Tibial nerve (tissue), 4 donors: ENCODE measurements around the gene CORO7.

ENCODE experiments used
- CTCF ChIP-seq, 5 experiments: fragments of 200-600 bp in 3 of 5; fragments of 450-650 bp in 2 of 5; sonication (generic) in 3 of 5; IDR thresholded peaks; one replicate each; pipeline ENCODE4 v1.5.1; 2016 to 2019; ENCODE audit warnings: antibody characterized with exemption in 5 of 5, mild to moderate bottlenecking in 3 of 5, moderate library complexity in 2 of 5
- EP300 ChIP-seq, 2 donors: sonication (generic); formaldehyde crosslinking; IDR thresholded peaks; one replicate each; pipeline ENCODE4 v1.6.1; 2017; ENCODE audit warnings: antibody characterized with exemption in 2 of 2, mild to moderate bottlenecking in 1 of 2
- POLR2A ChIP-seq, 2 donors: fragments of 450-650 bp; IDR thresholded peaks; one replicate each; pipeline ENCODE4 v1.6.1; 2017; ENCODE audit warnings: antibody characterized with exemption in 2 of 2, mild to moderate bottlenecking in 2 of 2, moderate library complexity in 2 of 2

DNA sequence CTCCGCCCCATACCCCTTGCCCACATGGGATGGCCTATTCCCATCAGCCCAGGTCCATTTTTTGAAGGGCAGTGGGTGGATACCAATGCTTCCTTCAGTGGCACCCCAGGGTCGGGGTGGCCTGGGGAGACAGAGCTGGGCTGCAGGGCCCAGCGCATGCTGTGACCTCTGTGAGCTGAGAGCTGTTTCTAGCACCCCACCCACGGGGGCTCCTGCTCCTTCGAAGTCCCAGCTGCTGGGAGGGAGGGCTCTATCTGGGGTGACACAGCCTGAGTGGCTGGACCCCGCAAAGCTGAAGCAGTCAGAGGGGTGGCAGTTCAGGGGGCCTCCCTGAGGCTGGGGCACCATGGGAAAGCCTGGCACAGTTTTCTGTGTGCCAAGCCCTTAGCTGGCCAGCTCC lies 76.0 kb downstream of the CORO7 start:
- TF ChIP-seq CTCF (IDR thresholded peaks at IDR 0.05), result no peak
- no peak for TF ChIP-seq EP300 (IDR thresholded peaks at IDR 0.05)
- no peak for TF ChIP-seq POLR2A (IDR thresholded peaks at IDR 0.05)
